HT-29 (cell line): ENCODE measurements around the gene SLC23A3. TPM values are rescaled to one million over a fixed set of nuclear protein-coding genes. Genes with fewer than 3 reads are reported as not detected.

Source experiments
- DNase-seq: peaks from one replicate; pipeline ENCODE4 v3.0.0-alpha.2; 2015; ENCODE audit warnings: low spot score
- total RNA-seq: library from RNA; depleted of rRNA; stranded (reverse); fragments of >200 nt; shearing (Covaris generic); gene quantifications from 2 replicates; pipeline ENCODE4 v1.2.3, GENCODE V29; 2014

The SLC23A3 gene
- total RNA-seq, 1 experiment from 2014 or later: 9.9 TPM

DNA sequence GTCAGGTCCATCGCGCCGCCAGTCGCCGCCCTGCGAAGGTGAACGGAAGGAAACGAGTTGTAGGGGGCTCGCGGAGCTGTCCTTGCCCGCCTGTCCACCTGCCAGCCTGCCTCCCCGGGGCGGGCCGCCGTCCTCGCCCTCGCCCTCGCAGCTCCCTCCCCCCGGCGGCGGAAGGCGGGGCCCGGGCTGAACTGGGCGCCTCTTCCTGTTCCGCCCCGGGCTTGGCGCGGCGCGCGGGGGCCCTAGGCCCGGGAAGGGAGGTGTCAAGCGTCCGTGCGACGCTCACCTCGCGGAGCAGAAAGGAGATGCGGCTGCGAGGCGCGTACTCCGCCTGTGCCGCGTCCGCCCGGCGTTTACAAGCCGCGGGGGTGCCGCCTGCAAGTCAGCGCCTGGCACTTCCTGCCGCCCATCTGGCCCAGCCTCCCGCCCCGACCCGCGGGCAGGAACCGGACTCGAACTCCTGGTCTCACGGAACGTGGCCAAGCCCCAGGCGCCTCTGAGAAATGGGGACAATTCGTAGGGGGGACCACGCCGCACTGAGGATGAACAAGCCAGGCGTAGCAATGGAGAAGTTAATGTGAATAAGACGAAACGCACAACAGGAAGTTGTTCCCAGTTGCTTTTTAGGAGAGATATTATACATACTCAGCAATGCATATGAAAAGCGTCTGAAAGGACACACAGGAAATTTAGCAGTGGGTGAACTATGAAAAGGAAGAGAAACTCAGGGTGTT lies 7.2 kb upstream of the SLC23A3 start, which contains the start of gene CNPPD1:
CNPPD1 (minus strand) TSS at position 108 of the 734 bp plus-strand sequence; CDS start at position 11, 97 bp downstream.
- DNase-seq: peak; percentile 90

DNA sequence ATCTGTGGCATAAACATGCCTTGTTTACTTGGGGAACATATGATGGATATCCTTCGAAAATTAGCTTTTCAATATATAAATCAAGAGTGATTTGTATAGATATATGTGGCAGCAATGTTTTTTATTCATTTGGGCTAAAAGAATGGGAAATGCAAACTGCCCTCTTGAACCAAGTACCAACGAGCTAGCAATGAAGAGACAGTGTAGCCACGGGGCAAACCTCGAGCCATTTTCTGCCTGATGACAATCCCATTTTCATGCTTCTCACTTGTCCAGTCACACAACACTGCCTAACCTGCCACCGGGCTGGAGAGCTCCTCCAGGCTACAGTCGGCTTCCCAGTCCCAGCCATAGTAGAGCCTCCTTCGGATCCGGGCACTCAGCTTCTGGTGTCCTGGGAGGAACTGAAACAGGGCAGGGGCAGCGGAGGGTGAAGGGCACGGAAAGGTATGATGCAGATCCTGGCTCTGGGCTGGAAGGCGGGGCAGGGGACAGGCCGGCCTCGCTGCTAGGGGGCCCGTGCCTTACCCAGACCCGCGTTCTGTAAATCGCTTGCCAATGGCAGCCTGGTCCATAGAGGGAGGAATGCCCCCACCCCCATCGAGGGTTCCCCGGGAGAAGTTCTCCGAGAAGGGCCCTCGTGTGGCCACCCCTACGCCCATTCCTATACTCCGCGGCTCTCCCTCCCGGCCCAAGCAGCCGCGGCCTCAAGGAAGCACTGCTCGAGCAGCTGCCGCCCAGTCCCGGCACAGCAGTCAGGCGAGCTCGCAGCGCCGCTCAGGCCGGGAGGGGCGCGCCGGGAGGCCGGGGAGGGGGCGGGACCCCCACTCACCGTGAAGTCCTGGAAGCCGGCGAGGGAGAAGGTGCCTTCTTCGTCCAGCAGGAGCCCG lies 6.3 kb upstream of the SLC23A3 start:
- peak; percentile 57 for DNase-seq

DNA sequence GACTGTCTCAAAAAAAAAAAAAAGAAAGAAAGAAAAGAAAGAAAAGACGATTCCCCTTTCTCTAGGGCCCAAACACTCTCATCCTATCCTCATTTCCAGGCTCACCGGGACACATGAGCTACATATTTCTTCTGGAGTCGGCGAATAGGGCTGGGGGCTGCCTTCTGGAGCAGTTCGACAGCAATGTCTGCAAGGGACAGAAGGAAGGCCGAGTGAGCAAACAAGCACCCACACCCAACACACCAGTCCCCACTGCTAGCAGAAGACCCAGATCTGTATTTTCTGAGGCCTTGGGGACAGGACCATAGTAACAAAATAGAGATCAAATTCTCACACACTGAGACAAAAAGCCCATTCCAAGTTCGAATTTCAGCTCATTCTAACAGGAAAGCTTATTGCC lies 5.7 kb upstream of the SLC23A3 start:
- no peak for DNase-seq

DNA sequence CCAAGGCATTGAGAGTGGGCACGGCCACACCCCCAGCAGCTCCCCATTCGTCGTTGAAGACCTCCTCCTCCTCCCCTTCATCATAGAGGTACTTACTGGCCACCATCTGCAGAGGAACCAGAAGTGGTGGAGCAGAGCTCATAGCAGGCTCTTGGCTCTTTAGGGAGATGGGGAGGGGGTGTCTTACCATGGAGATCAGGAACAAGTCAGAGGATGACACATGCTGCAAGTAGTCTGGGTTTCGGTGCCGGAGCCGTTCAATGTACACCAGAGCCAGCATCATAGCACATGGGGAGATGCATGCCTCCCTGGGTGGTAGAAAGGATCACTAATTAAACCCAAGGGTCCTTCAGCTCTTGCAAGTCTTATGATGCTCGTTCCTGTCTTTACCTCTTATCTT lies 5.0 kb upstream of the SLC23A3 start:
- DNase-seq: no peak

DNA sequence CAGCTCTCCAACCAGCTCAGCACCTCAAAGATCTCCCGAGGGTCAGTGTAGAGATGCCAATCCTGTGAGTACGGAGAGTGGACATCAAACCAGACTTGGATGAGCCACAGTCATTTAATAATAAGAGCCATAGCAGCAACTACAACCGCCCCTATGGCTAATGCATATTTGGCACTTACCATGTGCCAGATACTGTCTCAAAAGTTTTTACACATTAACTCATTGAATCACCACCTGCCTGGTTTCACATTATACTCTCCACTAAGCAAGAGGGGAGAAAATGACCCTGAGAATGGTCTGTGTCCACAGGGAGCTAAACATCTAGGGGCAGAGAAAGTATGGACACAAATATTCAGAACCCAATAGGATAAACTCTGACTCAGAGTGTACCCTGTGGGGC lies 4.3 kb upstream of the SLC23A3 start:
- no peak for DNase-seq

DNA sequence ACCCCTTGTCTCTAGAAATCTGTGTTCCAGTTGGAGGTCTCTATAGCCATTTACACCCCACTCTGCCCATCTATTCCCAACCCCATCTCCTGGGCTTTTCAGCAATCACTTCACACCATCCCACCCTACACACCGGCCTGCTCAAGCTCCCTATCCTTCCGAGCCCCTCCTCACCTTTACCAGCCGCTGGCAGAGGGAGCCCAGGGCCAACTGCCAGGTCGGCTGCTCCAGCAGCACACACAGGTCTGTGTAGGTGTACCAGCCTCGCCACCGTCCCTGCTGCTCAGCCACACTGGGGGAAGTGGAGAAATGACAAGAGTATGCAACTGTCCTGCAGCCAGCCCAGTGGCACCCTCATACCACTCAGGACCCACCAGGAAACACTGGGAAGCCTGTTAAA lies 3.3 kb upstream of the SLC23A3 start:
- no peak for DNase-seq

- no peak for DNase-seq
Observed at GRCh38 chr2:219172231-219173154, 2.7 kb upstream of the SLC23A3 start.

- peak; percentile 62 for DNase-seq
Observed at GRCh38 chr2:219171231-219171651, 1.4 kb upstream of the SLC23A3 start.

DNA sequence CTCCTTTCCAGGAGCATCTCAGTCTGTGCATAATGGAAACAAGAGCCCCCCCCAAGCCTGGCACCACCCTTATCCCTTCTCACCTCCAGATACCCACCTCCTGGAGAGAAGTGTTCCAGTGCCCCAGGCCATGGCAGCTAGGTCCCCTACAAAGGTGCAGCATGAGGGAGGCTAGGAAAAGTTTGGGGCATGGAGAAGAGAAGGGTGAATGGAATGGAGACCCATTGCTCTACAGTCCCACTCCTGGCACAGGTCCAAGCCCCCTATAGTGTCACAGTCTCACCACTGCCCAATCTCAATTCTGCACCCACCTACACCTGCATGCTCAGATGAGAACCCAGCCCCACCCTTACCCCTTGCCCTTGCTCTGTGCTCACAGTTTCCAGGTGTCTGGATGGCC lies 897 bp downstream of the SLC23A3 start:
- DNase-seq: no peak

DNA sequence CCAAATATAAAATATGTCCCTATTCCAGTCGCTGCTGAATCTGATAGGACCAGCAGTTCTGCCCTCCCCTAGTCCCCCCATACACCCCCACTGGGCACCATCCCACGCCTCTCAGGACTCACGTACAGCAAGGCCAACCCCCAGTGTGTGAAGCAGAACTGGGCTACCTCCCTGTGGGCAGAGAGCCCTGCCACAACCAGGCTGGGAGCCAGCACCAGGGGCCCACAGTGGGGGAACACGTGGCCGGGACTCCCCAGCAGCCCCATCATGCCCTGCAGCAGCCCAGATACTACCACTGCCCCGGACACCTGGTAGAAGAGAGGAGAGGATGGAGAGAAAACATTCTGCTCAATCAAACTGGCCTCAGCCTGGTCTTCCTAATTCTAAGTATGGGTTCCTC lies 1.3 kb downstream of the SLC23A3 start:
- no peak for DNase-seq

GRCh38 chr2:219167997-219168396 lies 1.8 kb downstream of the SLC23A3 start:
- no peak for DNase-seq

- DNase-seq: no peak
Observed at GRCh38 chr2:219165058-219165911, 4.5 kb downstream of the SLC23A3 start.

- DNase-seq: no peak
Observed at GRCh38 chr2:219163156-219163555, 6.7 kb downstream of the SLC23A3 start.

DNA sequence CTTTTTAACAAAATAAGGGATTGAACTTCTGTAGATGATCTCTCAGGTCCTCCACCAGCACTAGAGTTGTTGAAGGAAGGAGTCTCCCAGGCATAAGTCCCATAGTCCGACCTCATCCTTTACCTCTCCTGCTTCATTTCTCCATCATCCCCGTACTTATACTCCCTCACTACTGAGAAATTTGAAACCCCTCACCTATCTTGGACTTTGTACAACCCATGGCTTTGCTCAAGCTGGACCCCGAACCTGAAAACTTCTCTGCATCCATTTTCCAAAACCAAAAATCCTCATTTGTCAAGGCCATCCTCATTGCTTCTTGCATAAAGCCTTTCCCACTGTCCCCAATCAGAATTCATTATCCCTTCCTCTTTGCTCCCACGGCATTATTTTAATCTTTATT lies 8.7 kb downstream of the SLC23A3 start:
- DNase-seq: no peak

- DNase-seq: peak; percentile 97
Observed at GRCh38 chr2:219160186-219161017, 9.4 kb downstream of the SLC23A3 start, which contains the start of gene NHEJ1. NHEJ1 (minus strand) TSS chr2:219160815; CDS start chr2:219158362, 2,453 bp downstream.

- peak; percentile 16 for DNase-seq
Observed at GRCh38 chr2:219159771-219160185, 10.1 kb downstream of the SLC23A3 start.

- no peak for DNase-seq
Observed at GRCh38 chr2:219158586-219158985, 11.2 kb downstream of the SLC23A3 start.

GRCh38 chr2:219158025-219158424 lies 11.8 kb downstream of the SLC23A3 start:
- no peak for DNase-seq

DNA sequence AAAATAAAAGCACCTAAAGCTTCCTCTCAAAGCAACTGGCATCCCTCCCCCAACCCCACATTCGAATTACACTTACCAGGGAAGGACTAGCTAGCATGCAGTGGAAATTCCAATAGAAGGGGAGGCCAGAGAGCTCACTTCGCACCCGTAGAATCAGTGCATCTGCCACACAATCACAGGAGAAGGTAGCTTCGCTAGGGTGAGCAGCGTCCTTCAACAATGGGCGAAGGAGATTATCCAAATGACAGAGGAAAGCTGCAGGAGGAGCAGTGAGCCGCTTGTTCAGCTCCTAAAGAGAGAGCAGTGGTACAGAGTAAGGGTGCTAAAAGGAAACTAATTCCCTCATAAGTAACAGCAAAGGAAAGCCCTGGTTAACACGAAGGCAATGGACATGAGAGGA lies 12.4 kb downstream of the SLC23A3 start:
- DNase-seq: no peak
